A172 (cell line): ENCODE results near the gene SEPTIN10. TPM values are rescaled to one million over a fixed set of nuclear protein-coding genes. Genes with fewer than 3 reads are reported as not detected.
"Not testable (repeated sequence)": the region's sequence is repeated elsewhere in the genome, so short reads cannot be mapped to it uniquely, and the experiment has no call there.

Experiments
- DNase-seq: peaks from one replicate; pipeline ENCODE4 v3.0.0-alpha.2; 2015; ENCODE audit warnings: low spot score
- total RNA-seq: library from RNA; depleted of rRNA; stranded (reverse); fragments of >200 nt; shearing (Covaris generic); gene quantifications from 2 replicates; pipeline ENCODE4 v1.2.3, GENCODE V29; 2014

Gene SEPTIN10
- total RNA-seq, 1 experiment from 2014 or later, result 149 TPM

GRCh38 chr2:109633284-109633961 is 19.7 kb upstream of the SEPTIN10 start:
- no peak for DNase-seq

- DNase-seq, result no peak
Measured at GRCh38 chr2:109632158-109632789, 18.5 kb upstream of the SEPTIN10 start.

GRCh38 chr2:109631741-109632140 is 18.0 kb upstream of the SEPTIN10 start:
- DNase-seq, result no peak

GRCh38 chr2:109630441-109631430 is 17.0 kb upstream of the SEPTIN10 start:
- no peak for DNase-seq

- no peak for DNase-seq
Measured at GRCh38 chr2:109629867-109630266, 16.1 kb upstream of the SEPTIN10 start.

GRCh38 chr2:109628321-109628720 is 14.6 kb upstream of the SEPTIN10 start:
- not testable (repeated sequence) for DNase-seq

GRCh38 chr2:109624339-109624738 is 10.6 kb upstream of the SEPTIN10 start:
- no peak for DNase-seq

- no peak for DNase-seq
Measured at GRCh38 chr2:109623923-109624322, 10.2 kb upstream of the SEPTIN10 start.

GRCh38 chr2:109623297-109623696 is 9.5 kb upstream of the SEPTIN10 start:
- no peak for DNase-seq

GRCh38 chr2:109619032-109619615 is 5.4 kb upstream of the SEPTIN10 start:
- no peak for DNase-seq

GRCh38 chr2:109616184-109616583 is 2.4 kb upstream of the SEPTIN10 start:
- no peak for DNase-seq

GRCh38 chr2:109615637-109616144 is 1.9 kb upstream of the SEPTIN10 start:
- no peak for DNase-seq

GRCh38 chr2:109614715-109615636 is 1.2 kb upstream of the SEPTIN10 start:
- no peak for DNase-seq

- DNase-seq, result peak; percentile 43
Measured at GRCh38 chr2:109613081-109613921, 465 bp downstream of the SEPTIN10 start.

- peak; percentile 35 for DNase-seq
Measured at GRCh38 chr2:109611467-109612095, 2.2 kb downstream of the SEPTIN10 start.

- peak; percentile 82 for DNase-seq
Measured at GRCh38 chr2:109609352-109610024, 4.3 kb downstream of the SEPTIN10 start.

GRCh38 chr2:109607766-109608165 is 6.0 kb downstream of the SEPTIN10 start:
- DNase-seq, result peak; percentile 26

GRCh38 chr2:109604597-109604996 is 9.2 kb downstream of the SEPTIN10 start:
- DNase-seq, result peak; percentile 74
